A673 (cell line): Measurements from ENCODE around the gene GJB5.

Source experiments
- CTCF ChIP-seq: fragments of 300-800, 200-600 bp; sonication (generic); conservative IDR thresholded peaks from 2 replicates; pipeline ENCODE4 v1.5.1; 2017; ENCODE audit warnings: low read depth, mild to moderate bottlenecking, antibody characterized with exemption, low read length, moderate library complexity, mixed read lengths
- EZH2 ChIP-seq: fragments of 200-600 bp; sonication (generic); IDR thresholded peaks from 2 replicates; pipeline ENCODE4 v1.6.1; 2017; ENCODE audit warnings: borderline replicate concordance, low read depth, mild to moderate bottlenecking, mixed read lengths, antibody characterized with exemption, low read length; ENCODE audit not compliant: poor library complexity, severe bottlenecking

DNA sequence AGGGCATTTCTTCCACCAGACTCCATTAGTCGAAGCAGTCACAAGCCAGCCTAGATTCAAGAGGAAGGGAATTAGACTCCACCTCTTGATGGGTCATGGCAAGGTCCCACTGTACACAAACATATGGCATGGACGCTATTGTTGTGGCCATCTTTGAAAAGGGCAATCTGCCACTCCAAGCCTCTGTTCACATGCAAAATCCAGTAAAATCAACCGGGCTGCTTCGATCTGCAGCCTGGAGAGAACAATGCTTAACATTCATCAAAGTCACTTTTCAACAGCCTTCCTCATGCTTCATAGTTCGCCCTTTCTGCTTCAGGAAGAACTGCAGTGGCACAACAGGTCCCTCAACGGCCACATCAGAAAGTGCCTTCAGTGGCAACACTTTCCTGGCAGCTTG, 28.0 kb upstream of the GJB5 start:
- TF ChIP-seq CTCF (no peak), EZH2 (no peak)
